GM04503 (cell line): Measurements from ENCODE around the gene PANK3.
A peak's percentile ranks its signal among the peaks of the same experiment; 100 is the strongest.
"Not testable (repeated sequence)": the region's sequence is repeated elsewhere in the genome, so short reads cannot be mapped to it uniquely, and the experiment has no call there.

Experiments
- DNase-seq: peaks from one replicate; pipeline ENCODE4 v3.0.0-alpha.2; 2012; ENCODE audit warnings: low read depth

Gene PANK3

GRCh38 chr5:168552146-168552545, 27.0 kb downstream of the PANK3 start:
- DNase-seq, result peak; percentile 39

- DNase-seq, result no peak
Measured at GRCh38 chr5:168550656-168551055, 28.5 kb downstream of the PANK3 start.

DNA sequence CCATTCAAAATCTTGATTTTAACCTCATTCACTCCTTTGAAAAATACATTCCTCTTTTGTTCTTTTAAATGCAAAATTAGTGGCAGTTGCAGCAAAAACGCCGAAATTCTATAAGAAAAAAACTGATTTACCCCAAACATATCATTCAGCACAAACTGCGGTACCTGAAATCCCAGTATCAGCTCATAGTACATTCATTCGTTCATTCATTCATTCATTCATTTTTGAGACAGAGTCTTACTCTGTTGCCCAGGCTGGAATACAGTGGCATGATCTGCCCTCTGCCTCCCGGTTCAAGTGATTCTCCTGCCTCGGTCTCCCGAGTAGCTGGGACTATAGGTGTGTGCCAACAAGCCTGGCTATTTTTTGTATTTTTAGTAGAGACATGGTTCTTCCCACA, 29.6 kb downstream of the PANK3 start:
- DNase-seq, result no peak

DNA sequence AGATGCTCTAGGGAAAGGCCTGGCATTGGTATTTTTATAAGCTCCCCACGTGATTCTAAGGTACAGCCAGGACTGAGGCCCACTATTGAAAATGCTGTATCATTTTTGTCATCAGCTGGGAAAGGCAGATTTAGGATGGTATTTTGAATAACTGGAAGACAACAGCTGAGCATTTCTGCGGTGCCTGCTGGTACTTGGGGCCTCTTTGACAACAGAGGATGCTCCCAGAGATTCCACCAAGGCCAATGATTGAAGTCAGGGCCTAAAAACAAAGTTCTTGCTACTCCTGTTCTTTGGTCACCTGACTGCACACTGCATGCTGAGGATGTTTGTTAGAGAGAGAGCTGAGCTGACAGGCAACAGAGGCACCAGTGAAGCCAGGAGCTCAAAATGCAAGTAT, 42.0 kb downstream of the PANK3 start:
- DNase-seq, result no peak

- not testable (repeated sequence) for DNase-seq
Measured at GRCh38 chr5:168534351-168534750, 44.8 kb downstream of the PANK3 start.

DNA sequence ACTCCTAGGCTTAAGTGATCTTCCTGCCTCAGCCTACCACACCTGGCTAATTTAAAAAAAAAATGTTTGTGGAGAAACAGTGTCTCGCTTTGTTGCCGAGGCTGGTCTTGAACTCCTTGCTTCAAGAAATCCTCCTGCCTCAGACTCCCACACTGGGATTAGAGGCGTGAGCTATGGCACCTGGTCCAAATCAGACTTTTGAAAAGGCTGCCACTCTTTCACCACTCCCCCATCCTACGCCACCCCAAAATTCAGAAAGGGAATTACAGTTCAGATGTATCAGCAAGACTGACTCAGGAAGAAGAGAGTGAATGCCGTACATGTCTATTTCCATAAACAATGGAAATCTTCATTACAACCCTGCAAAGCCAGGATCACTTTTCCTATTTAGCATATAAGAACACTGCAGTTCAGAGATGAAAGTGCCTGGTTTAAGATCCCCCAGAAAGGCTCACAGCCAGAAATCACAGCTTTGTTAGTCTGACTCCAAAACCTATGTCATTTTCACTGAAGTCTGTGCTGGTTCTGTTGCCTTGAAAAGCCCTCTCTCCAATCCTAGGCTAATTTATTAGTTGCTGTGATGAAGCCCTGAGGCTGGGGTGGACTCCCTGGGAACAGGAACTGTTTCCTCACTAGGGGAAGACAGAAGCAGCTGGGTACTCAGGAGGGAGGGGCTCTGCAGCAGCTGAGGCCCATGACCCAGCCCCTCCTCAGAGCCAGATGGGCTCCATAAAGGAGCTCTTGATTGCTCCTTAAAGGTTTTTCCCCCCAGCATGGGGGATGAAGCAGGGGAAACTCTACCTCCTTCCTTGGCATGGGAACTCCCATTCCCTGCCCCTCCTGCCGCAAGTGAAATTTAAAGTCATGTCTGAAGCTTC, 46.9 kb downstream of the PANK3 start:
- DNase-seq, result no peak

DNA sequence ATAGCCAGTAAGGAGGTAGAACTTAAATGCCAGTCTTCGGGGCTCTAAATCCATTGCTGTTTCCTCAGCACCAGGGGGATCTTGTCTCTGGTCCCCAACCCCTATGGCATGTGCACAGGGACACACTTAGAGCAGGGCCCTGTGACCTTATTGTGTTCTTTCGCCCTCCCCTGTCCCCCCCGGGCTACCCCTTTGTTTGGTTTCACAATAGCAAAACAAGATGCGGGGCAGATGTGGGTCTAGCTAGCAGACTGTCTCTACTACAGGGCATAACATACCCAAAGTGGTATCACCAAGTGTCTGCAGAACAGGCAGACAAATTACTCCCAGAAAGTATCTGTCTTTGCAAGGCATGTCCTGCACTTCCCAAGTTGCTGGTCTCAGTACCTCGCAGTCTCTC, 48.0 kb downstream of the PANK3 start:
- no peak for DNase-seq

- DNase-seq, result no peak
Measured at GRCh38 chr5:168530621-168531150, 48.5 kb downstream of the PANK3 start.

GRCh38 chr5:168529374-168530234, 49.6 kb downstream of the PANK3 start:
- no peak for DNase-seq

GRCh38 chr5:168528521-168529373, 50.4 kb downstream of the PANK3 start, which contains the start of gene FBLL1:
TSS of gene FBLL1 (plus strand) at chr5:168529305. CDS start at chr5:168529505, 200 bp downstream.
- no peak for DNase-seq

DNA sequence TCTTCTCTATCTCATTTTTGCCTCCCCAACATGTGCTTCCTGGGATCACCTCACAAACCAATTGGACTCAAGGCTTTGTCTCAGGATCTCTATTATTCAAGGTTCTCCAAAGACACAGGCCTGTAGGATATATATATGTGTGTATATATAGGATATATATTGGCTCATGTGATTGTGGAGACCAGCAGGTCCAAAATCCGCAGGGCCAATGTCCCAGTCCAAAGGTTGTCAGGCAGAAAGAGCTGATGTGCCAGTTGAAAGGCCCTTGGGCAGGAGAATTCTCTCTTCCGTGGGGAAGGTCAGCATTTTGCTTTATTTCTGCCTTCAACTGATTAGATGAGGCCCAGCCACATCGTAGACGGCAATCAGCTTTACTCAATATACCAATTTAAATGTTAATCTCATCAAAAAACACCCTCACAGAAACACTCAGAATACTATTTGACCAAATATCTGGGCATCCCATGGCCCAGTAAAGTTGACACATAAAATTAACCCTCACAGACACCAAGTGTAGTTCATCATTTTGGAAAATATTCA, 51.3 kb downstream of the PANK3 start:
- no peak for DNase-seq

- DNase-seq, result no peak
Measured at GRCh38 chr5:168525856-168526255, 53.3 kb downstream of the PANK3 start.

DNA sequence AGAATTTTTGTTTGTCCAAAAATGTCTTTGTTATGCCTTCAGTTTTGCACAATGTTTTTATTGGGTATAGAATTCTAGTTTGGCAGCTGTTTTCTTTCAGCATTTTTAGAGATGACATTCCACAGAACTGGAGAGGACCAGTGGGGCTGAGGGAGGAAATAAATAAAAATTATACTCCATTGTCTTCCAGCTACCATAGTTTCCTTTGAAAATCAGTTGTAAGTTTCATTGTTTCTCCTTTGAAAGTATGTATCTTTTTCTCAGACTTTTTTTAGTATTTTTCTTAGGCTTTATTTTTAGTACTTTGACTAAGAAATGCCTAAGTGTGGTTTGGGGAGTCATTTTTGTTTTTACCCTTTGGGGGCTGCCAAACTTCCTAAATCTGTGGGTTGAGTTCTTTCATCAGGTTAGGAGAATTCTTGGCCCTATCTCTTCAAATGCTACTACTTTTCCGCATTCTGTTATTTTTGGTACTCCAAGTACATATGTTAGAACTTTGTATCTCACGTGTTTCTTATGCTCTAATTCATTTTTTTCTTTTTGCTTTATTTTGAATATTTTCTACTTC, 65.2 kb downstream of the PANK3 start:
- no peak for DNase-seq

- DNase-seq, result no peak
Measured at GRCh38 chr5:168502563-168503237, 76.5 kb downstream of the PANK3 start.
